GM20431 (cell line): ENCODE data around the gene GRB10.
"Not testable (repeated sequence)": the region's sequence is repeated elsewhere in the genome, so short reads cannot be mapped to it uniquely, and the experiment has no call there.

ENCODE experiments used
- in situ Hi-C: fragments of 300-500 bp; cut with MseI, MboI; formaldehyde crosslinking; loops from one replicate; pipeline ENCODE4 v1.15.0; 2020; ENCODE audit warnings: low sequenced_read_pairs; ENCODE audit not compliant: unreplicated experiment

GRB10 gene

GRCh38 chr7:50598460-50599343 is 184.0 kb downstream of the GRB10 start:
- in situ Hi-C loops: no loop called here

- in situ Hi-C loops: no loop called here
Measured at GRCh38 chr7:50596484-50596883, 186.2 kb downstream of the GRB10 start.

GRCh38 chr7:50595491-50596102 is 187.1 kb downstream of the GRB10 start:
- in situ Hi-C loops: no loop called here

GRCh38 chr7:50594734-50595485 is 187.8 kb downstream of the GRB10 start:
- in situ Hi-C loops: no loop called here

GRCh38 chr7:50594136-50594535 is 188.6 kb downstream of the GRB10 start:
- in situ Hi-C loops: no loop called here

GRCh38 chr7:50592940-50593339 is 189.8 kb downstream of the GRB10 start:
- in situ Hi-C loops: no loop called here

GRCh38 chr7:50591480-50592438 is 190.9 kb downstream of the GRB10 start:
- in situ Hi-C loops: no loop called here

- in situ Hi-C loops: no loop called here
Measured at GRCh38 chr7:50591098-50591479, 191.6 kb downstream of the GRB10 start.

GRCh38 chr7:50590535-50590934 is 192.2 kb downstream of the GRB10 start:
- in situ Hi-C loops: no loop called here

- in situ Hi-C loops: no loop called here
Measured at GRCh38 chr7:50589364-50589763, 193.3 kb downstream of the GRB10 start.

GRCh38 chr7:50588937-50589336 is 193.8 kb downstream of the GRB10 start:
- in situ Hi-C loops: no loop called here

- in situ Hi-C loops: no loop called here
Measured at GRCh38 chr7:50587737-50588136, 195.0 kb downstream of the GRB10 start.

- in situ Hi-C loops: no loop called here
Measured at GRCh38 chr7:50584793-50585408, 197.8 kb downstream of the GRB10 start.

GRCh38 chr7:50584386-50584785 is 198.3 kb downstream of the GRB10 start:
- in situ Hi-C loops: no loop called here

GRCh38 chr7:50583295-50583694 is 199.4 kb downstream of the GRB10 start:
- in situ Hi-C loops: not testable (repeated sequence)

- in situ Hi-C loops: not testable (repeated sequence)
Measured at GRCh38 chr7:50582271-50582670, 200.4 kb downstream of the GRB10 start.

GRCh38 chr7:50580666-50581065 is 202.0 kb downstream of the GRB10 start:
- in situ Hi-C loops: not testable (repeated sequence)

- in situ Hi-C loops: no loop called here
Measured at GRCh38 chr7:50580057-50580456, 202.6 kb downstream of the GRB10 start.

- in situ Hi-C loops: not testable (repeated sequence)
Measured at GRCh38 chr7:50578105-50578504, 204.6 kb downstream of the GRB10 start.
